Nephron progenitor cell (in vitro differentiated cells): ENCODE measurements around the gene F8.

Experiments used
- DNase-seq: peaks from one replicate; pipeline ENCODE4 v3.0.0; 2021
- H3K27ac Mint-ChIP-seq: 2 replicates; pipeline ENCODE4 v1.8.0; 2021; ENCODE audit warnings: mild to moderate bottlenecking, moderate library complexity, mixed read lengths
- H3K27me3 Mint-ChIP-seq: 2 replicates; pipeline ENCODE4 v1.8.0; 2021; ENCODE audit warnings: mild to moderate bottlenecking, low read depth, mixed read lengths; ENCODE audit not compliant: poor library complexity
- H3K36me3 Mint-ChIP-seq: 2 replicates; pipeline ENCODE4 v1.8.0; 2021; ENCODE audit warnings: low read depth, mixed read lengths
- H3K4me1 Mint-ChIP-seq: 2 replicates; pipeline ENCODE4 v1.8.0; 2021; ENCODE audit warnings: mixed read lengths
- H3K4me3 Mint-ChIP-seq: 2 replicates; pipeline ENCODE4 v1.8.0; 2021; ENCODE audit warnings: mild to moderate bottlenecking, moderate library complexity, mixed read lengths
- H3K9me3 Mint-ChIP-seq: 2 replicates; pipeline ENCODE4 v1.8.0; 2021; ENCODE audit warnings: mild to moderate bottlenecking, moderate library complexity, mixed read lengths
- CTCF ChIP-seq: fragments of 200-600 bp; sonication (generic); IDR thresholded peaks from 2 replicates; pipeline ENCODE4 v1.5.0; 2021; ENCODE audit warnings: antibody characterized with exemption

Gene F8

GRCh38 chrX:155022585-155022984 is at the start of gene F8:
F8 (minus strand) TSS chrX:155022723; CDS start chrX:155022552, 171 bp downstream.
- no peaks in the 10 kb centered on the region for H3K27me3 Mint-ChIP-seq
- H3K4me3 Mint-ChIP-seq: no peak within 1 kb of the TSS
- peaks cover 18% of the 10 kb centered on the region for H3K9me3 Mint-ChIP-seq
- no peaks in the 10 kb centered on the region for H3K4me1 Mint-ChIP-seq
- no peak for DNase-seq
- no peak within 1 kb of the TSS for H3K27ac Mint-ChIP-seq
- no peak for TF ChIP-seq CTCF
- no peaks in the 10 kb centered on the region for H3K36me3 Mint-ChIP-seq

GRCh38 chrX:155071694-155072280 is 49.3 kb upstream of the F8 start:
- Mint-ChIP-seq H3K4me3 (peak overlapping the region; percentile 90), H3K27me3 (no peaks in the 10 kb centered on the region), H3K4me1 (peaks cover 43% of the 10 kb centered on the region), H3K9me3 (peaks cover 33% of the 10 kb centered on the region), H3K36me3 (peaks cover 26% of the 10 kb centered on the region), H3K27ac (peak overlapping the region; percentile 71)
- TF ChIP-seq CTCF: no peak
- DNase-seq: peak; percentile 28

GRCh38 chrX:155070975-155071693 is 48.6 kb upstream of the F8 start, which contains the start of the genes BRCC3, CMC4 and MTCP1:
BRCC3 (plus strand) TSS chrX:155071508; CDS start chrX:155071528, 20 bp downstream.
CMC4 (minus strand) TSS chrX:155071136; CDS start chrX:155064023, 7,113 bp downstream.
MTCP1 (minus strand) TSS chrX:155071136; CDS start chrX:155066010, 5,126 bp downstream.
- Mint-ChIP-seq H3K9me3 (peaks cover 33% of the 10 kb centered on the region), H3K4me3 (peak within 1 kb of the TSS; percentile 90), H3K4me1 (peaks cover 43% of the 10 kb centered on the region), H3K36me3 (peaks cover 26% of the 10 kb centered on the region), H3K27me3 (no peaks in the 10 kb centered on the region), H3K27ac (peak within 1 kb of the TSS; percentile 71)
- TF ChIP-seq CTCF: no peak
- peak; percentile 76 for DNase-seq

DNA sequence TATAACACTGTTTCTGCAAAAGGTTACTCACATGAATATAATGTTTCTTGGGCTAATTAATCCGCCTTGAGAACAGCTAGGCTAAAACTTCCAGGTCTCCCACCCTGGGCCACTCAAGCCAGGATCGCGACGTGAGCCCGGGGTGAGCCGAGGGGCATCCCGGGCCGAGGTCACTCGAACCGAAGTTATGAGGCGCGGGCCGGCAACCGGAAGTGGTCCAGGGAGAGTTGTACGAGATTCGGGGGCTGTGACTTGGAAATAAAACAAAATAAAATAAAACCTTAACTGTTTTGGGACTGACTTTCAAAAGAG is 48.1 kb upstream of the F8 start:
- no peak for DNase-seq
- H3K36me3 Mint-ChIP-seq: peaks cover 21% of the 10 kb centered on the region
- TF ChIP-seq CTCF: no peak
- peaks cover 43% of the 10 kb centered on the region for H3K4me1 Mint-ChIP-seq
- H3K4me3 Mint-ChIP-seq: peak overlapping the region; percentile 82
- no peaks in the 10 kb centered on the region for H3K27me3 Mint-ChIP-seq
- H3K9me3 Mint-ChIP-seq: peaks cover 34% of the 10 kb centered on the region
- peak overlapping the region; percentile 58 for H3K27ac Mint-ChIP-seq

GRCh38 chrX:155070038-155070437 is 47.5 kb upstream of the F8 start:
- H3K9me3 Mint-ChIP-seq: peaks cover 31% of the 10 kb centered on the region
- H3K4me1 Mint-ChIP-seq: peaks cover 43% of the 10 kb centered on the region
- no peaks in the 10 kb centered on the region for H3K27me3 Mint-ChIP-seq
- peaks cover 16% of the 10 kb centered on the region for H3K36me3 Mint-ChIP-seq
- peak overlapping the region; percentile 82 for H3K4me3 Mint-ChIP-seq
- DNase-seq: no peak
- no peak for TF ChIP-seq CTCF
- H3K27ac Mint-ChIP-seq: no peak overlapping the region
